Heart left ventricle (tissue), 16 donors: ENCODE measurements around the gene DCUN1D2. TPM values are rescaled to one million over a fixed set of nuclear protein-coding genes. Genes with fewer than 3 reads are reported as not detected.
A peak's percentile ranks its signal among the peaks of the same experiment; 100 is the strongest.

ENCODE experiments used
- ATAC-seq, 4 donors: fragments of 200-7000 bp; cut with Tn5 transposase; one replicate each; pipeline ENCODE4 v1.9.1; 2020 to 2022; ENCODE audit warnings: moderate library complexity in 4 of 4, mild to moderate bottlenecking in 3 of 4, moderate number of reproducible peaks in 1 of 4
- DNase-seq, 5 donors: peaks; one replicate each; pipeline ENCODE4 v3.0.0-alpha.2; 2020
- H3K27ac ChIP-seq, 12 donors: fragments of 200-600 bp; sonication (generic) in 4 of 12; one replicate each; pipeline versions ENCODE4 v1.5.0 to v1.8.0; 2016 to 2022; ENCODE audit warnings: mild to moderate bottlenecking in 2 of 12
- H3K27me3 ChIP-seq, 9 donors: fragments of 200-600 bp; sonication (generic) in 2 of 9; one replicate each; pipeline versions ENCODE4 v1.5.1 to v1.8.0; 2016 to 2022; ENCODE audit warnings: mild to moderate bottlenecking in 3 of 9
- H3K36me3 ChIP-seq, 9 donors: fragments of 200-600 bp; sonication (generic) in 2 of 9; one replicate each; pipeline versions ENCODE4 v1.5.0 to v1.8.0; 2018 to 2022; ENCODE audit warnings: mild to moderate bottlenecking in 2 of 9
- H3K4me1 ChIP-seq, 12 donors: fragments of 200-600 bp; sonication (generic) in 4 of 12; one replicate each; pipeline versions ENCODE4 v1.5.0 to v1.8.0; 2016 to 2022; ENCODE audit warnings: mild to moderate bottlenecking in 3 of 12
- H3K4me3 ChIP-seq, 12 donors: fragments of 200-600 bp; sonication (generic) in 4 of 12; one replicate each; pipeline versions ENCODE4 v1.5.0 to v1.8.0; 2017 to 2022; ENCODE audit warnings: mild to moderate bottlenecking in 9 of 12, moderate library complexity in 4 of 12
- H3K9me3 ChIP-seq, 12 donors: fragments of 200-600 bp; sonication (generic) in 4 of 12; one replicate each; pipeline versions ENCODE4 v1.5.0 to v1.8.0; 2016 to 2022; ENCODE audit warnings: mild to moderate bottlenecking in 1 of 12
- CTCF ChIP-seq, 12 donors: fragments of 200-600 bp; sonication (generic) in 4 of 12; IDR thresholded peaks; one replicate each; pipeline versions ENCODE4 v1.5.0 to v1.8.0; 2018 to 2022; ENCODE audit warnings: antibody characterized with exemption in 12 of 12, mild to moderate bottlenecking in 5 of 12
- POLR2A ChIP-seq, 2 donors: fragments of 450-650 bp; IDR thresholded peaks; one replicate each; pipeline ENCODE4 v1.6.1; 2017; ENCODE audit warnings: antibody characterized with exemption in 2 of 2, mild to moderate bottlenecking in 2 of 2, moderate library complexity in 2 of 2
- WGBS, 4 donors: extraction: QIAGEN DNeasy Blood & Tissue Kit in 2 of 4; methylation state at CpG; one replicate each; pipeline versions ENCODE4 v1.1.5 to v1.1.7; 2013 to 2018; 5-methylcytosine and 5-hydroxymethylcytosine counted together
- intact Hi-C, 10 donors: fragments of 100-400 bp; cut with DNase I; formaldehyde crosslinking; loops; one replicate each; pipeline versions ENCODE4 v1.11.1 to v1.14.2; 2022
- polyA plus RNA-seq, 2 donors: library from polyadenylated mRNA; stranded (reverse); fragments of 200-250 nt; gene quantifications; one replicate each; pipeline ENCODE4 v1.2.3, GENCODE V29; 2013
- total RNA-seq, 9 donors: library from RNA; depleted of rRNA in 2 of 9; stranded (reverse); fragments of >200 nt in 2 of 9; fragmentation: NEBNext Ultra II Directional in 3 of 9; extraction: Animal tissue kit (Norgen Biotek cat#: 25700) in 3 of 9; gene quantifications; one replicate each; pipeline versions ENCODE4 v1.1.0 to v1.2.4, GENCODE V29; 2016 to 2023
- donor health status: ischemic (EF 13 %, LVEDD 7.1; RV severe dilation, severe dysfunction).
- donor health status: healthy with polysubstance abuse.
- donor health status: DM: no; HTN: yes; CAD: no.
- donor health status: DM: no; HTN: no; CAD: no.
- donor health status: ischemic (EF 25% LVEDD 6.9; RV normal size, moderate dysfunction).
- donor health status: ischemic (EF 25% LVEDD 5.7; RV mildly dilated, moderate dysfunction).
- donor health status: healthy.
- donor health status: DM: yes; HTN: yes; CAD: no.
- donor health status: ischemic (EF 35%, LVEDD 5.7; RV mildly dilated, moderate dysfunction).
- donor health status: nonischemic (EF 11% LVEDD 7.7; RV severe dilation, severe dysfunction).
- donor health status: DM: yes; HTN: yes; CAD: no.
- donor health status: PGD.
- donor health status: ischemic (EF 29% LVEDD 5.4; RV normal size, mild dysfunction).
- donor health status: nonischemic (EF 23%, LVEDD 6.1; RV moderate dilation, normal function).

The DCUN1D2 gene
- total and polyA plus RNA-seq, 11 donors = 68.7 to 247 (median 153) TPM

DNA sequence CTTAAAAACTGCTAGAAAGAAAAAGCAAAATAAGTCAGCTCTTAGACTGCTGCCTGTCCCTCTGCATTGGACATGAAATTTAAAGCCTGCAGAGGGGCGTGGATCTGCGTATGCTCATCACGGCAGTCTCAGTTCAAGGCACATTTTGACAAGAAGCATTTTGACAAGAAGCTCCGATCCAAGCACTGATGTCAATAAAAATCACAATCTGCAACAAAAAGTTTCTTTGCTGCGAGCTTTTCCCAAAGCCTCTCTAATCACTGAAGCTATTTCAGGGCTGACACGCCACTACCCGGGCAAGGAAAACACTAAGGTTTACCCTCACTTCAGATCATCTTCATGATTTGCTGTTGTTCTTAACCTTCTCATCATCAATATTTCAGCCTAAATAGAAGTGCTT lies 7.4 kb downstream of the DCUN1D2 start:
- Histone ChIP-seq H3K27ac (peak overlapping the region in 11 of 12 donors; percentile 8 to 97 (median 74)), H3K36me3 (peaks cover 0 to 35% (median 26%) of the 10 kb centered on the region in 9 donors), H3K27me3 (no peaks in the 10 kb centered on the region), H3K9me3 (no peaks in the 10 kb centered on the region), H3K4me1 (peaks cover 0 to 54% (median 14%) of the 10 kb centered on the region in 12 donors), H3K4me3 (peak overlapping the region in 9 of 12 donors; percentile 0 to 43 (median 37))
- ATAC-seq = no peak
- intact Hi-C loops = no loop called here
- no peak for TF ChIP-seq POLR2A (IDR thresholded peaks at IDR 0.05)
- TF ChIP-seq CTCF (IDR thresholded peaks at IDR 0.05) = no peak
- no peak for DNase-seq
- WGBS, 4 donors = 48 to 72% (median 62%) methylated on average over 7 of the region's 7 CpGs

GRCh38 chr13:113479179-113479578 lies 11.3 kb downstream of the DCUN1D2 start:
- 63 to 73% (median 72%) methylated on average over 4 of the region's 4 CpGs for WGBS, 4 donors
- no peak overlapping the region for H3K4me3 ChIP-seq

GRCh38 chr13:113477724-113478123 lies 12.8 kb downstream of the DCUN1D2 start:
- DNase-seq (no peak), ATAC-seq (no peak)
- Histone ChIP-seq H3K4me3 (no peak overlapping the region), H3K4me1 (peaks cover 0 to 33% (median 8%) of the 10 kb centered on the region in 12 donors), H3K9me3 (no peaks in the 10 kb centered on the region), H3K27me3 (no peaks in the 10 kb centered on the region), H3K36me3 (peaks cover 0 to 82% (median 58%) of the 10 kb centered on the region in 9 donors), H3K27ac (no peak overlapping the region)
- intact Hi-C loops = no loop called here
- WGBS, 4 donors = 95 to 97% (median 96%) methylated on average over 3 of the region's 3 CpGs
- TF ChIP-seq CTCF (IDR thresholded peaks at IDR 0.05) = no peak
- no peak for TF ChIP-seq POLR2A (IDR thresholded peaks at IDR 0.05)

More at GRCh38 chr13:113479179-113479578, 11.3 kb downstream of the DCUN1D2 start:
- H3K9me3 ChIP-seq = no peaks in the 10 kb centered on the region
- peaks cover 0 to 28% (median 4%) of the 10 kb centered on the region in 12 donors for H3K4me1 ChIP-seq
- intact Hi-C loops = no loop called here
- DNase-seq = no peak
- H3K36me3 ChIP-seq = peaks cover 0 to 72% (median 55%) of the 10 kb centered on the region in 9 donors
- TF ChIP-seq CTCF (IDR thresholded peaks at IDR 0.05) (no peak), POLR2A (IDR thresholded peaks at IDR 0.05) (no peak)
- no peaks in the 10 kb centered on the region for H3K27me3 ChIP-seq
- no peak for ATAC-seq
- H3K27ac ChIP-seq = no peak overlapping the region

DNA sequence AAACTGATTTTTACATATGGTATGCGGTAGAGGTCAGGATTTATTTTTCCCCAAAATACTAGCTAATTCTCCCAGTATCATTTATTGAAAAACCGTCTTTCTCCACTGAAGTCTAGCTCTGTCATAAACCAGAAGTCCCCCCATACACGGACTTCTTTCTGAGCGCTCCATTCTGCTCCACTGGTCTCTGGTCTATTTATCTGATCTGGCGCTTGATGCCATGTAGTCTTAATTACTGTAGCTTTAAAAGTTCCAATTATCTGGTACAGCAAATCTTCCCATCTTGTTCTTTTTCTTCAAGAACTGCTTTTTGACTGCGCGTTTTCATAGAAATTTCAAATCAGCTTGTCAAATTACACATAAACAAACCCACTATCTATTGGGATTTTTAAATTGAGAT lies 13.7 kb downstream of the DCUN1D2 start:
- Histone ChIP-seq H3K4me3 (no peak overlapping the region), H3K4me1 (peaks cover 0 to 24% (median 8%) of the 10 kb centered on the region in 12 donors), H3K9me3 (no peaks in the 10 kb centered on the region), H3K36me3 (peaks cover 0 to 89% (median 66%) of the 10 kb centered on the region in 9 donors), H3K27ac (no peak overlapping the region), H3K27me3 (no peaks in the 10 kb centered on the region)
- no peak for TF ChIP-seq POLR2A (IDR thresholded peaks at IDR 0.05)
- no peak for TF ChIP-seq CTCF (IDR thresholded peaks at IDR 0.05)
- DNase-seq (no peak), ATAC-seq (no peak)
- 94 to 96% (median 96%) methylated on average over 7 of the region's 7 CpGs for WGBS, 4 donors
- intact Hi-C loops = no loop called here
